Measurements from ENCODE around the gene DYNC1H1. TPM values are rescaled to one million over a fixed set of nuclear protein-coding genes. Genes with fewer than 3 reads are reported as not detected.

The DYNC1H1 gene
- polyA plus RNA-seq (ENCODE audit: insufficient read length in 4 of 4) = 100 to 1,000 TPM; 313 to 380 (median 338) TPM

DNA sequence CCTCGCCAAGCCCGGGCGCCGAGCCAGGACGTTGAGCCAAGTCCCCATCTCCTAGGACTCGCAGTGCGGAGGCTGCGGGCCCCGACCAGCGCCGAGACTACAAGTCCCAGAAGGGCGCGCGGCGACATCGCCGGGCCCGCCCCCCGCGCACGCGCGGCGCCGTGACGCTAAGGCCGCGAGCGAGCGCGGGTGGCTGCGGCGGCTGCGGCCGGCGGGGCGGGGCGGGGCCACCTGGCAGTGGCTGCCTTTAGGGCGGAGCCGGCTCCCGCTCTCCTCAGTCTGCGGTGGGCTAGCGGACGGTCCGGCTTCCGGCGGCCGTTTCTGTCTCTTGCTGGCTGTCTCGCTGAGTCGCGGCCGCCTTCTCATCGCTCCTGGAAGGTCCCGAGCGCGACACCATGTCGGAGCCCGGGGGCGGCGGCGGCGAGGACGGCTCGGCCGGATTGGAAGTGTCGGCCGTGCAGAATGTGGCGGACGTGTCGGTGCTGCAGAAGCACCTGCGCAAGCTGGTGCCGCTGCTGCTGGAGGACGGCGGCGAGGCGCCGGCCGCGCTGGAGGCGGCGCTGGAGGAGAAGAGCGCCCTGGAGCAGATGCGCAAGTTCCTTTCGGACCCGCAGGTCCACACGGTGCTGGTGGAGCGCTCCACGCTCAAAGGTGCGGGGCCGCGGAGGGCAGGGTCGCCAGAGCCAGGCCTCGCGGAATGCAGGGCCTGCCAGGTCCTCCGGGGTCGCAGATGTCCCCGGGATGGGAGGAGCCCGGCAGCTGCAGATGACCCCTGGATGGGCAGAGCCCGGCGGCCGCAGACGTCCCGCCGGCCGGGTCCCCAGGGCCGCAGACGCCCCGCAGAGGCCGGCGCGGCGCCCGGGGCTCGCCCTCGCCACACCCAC lies at the start of gene DYNC1H1:
Gene DYNC1H1 (plus strand): TSS at position 277 of the 884 bp plus-strand sequence. CDS start 119 bp downstream, at position 396.
- peak; percentile 68 to 85 (median 82) for DNase-seq (ENCODE audit: low read depth in 4 of 4, low spot score in 3 of 4)

DNA sequence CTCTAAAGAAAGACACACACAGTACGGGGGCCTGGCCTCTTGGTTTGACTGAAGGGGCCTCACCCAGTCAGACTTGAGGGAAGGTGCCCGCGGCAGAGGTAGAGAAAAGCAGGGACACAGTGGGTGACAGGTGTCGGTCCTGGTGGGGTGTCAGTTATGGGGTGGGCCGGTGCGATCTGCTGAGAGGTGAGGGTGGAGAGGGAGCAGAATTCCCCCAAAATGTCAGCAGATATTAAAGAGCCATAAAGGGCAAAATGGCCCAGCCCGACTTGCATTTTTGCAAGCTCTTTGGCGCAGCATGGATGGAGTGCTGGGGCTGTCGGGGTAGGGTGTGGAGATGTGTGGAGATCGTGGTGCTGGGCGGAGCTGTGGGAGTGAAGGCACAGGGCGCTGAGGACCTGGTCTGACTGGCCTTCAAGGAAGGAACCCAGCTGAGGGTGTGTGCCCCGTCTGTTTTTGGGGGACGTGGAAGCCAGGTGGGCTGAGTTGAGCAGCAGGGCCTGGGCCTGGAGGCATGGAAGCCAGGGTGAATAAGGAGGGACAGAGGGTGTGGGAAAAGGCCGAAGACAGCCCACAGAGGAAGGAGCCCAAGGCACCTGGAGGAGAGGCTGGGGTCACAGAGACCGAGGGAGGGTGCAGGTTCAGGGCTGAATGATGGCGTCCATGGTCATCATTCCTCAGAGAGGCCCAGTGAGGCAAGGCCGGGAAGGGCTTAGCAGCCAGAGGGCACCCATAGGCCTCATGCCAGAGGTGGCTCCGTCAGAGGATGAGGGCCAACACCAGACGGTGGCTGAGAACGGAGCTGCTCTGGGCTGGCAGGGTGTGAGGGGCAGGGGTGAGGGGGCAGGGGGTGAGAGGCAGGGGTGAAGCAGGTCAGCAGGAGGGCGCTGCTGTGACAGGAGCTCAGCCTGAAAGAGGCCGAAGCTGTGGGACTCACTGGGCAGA lies 48.2 kb upstream of the DYNC1H1 start:
- no peak for DNase-seq (ENCODE audit: low read depth in 4 of 4, low spot score in 3 of 4)

DNA sequence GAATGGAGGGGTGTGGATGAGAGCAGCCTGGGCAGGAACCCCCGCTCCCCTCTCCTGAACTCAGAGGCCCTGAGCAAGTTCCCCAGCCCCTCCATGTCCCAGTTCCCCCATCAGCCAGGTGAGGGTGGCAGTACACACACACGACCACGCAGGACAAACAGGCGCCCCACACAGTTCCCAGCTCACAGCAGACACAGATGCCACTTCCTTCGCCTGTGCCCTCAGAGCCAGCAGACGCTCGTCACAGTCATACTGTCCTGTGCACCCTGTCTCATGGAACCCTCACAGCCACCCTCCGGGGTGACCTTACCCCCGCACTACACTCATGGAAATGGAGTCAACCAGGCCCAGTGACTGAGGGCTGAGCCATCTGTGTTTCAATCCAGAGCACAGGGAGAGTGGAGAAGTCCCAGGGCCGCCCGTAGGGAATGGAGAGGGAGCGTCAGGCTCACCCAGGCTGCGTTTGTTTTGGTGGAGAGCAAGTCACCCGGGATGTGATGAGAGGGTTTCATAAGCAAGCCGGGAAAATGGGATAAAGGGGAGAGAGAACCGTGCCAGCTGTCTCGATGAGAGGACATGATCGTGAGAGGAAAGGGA lies 47.5 kb upstream of the DYNC1H1 start:
- no peak for DNase-seq (ENCODE audit: low read depth in 4 of 4, low spot score in 3 of 4)

DNA sequence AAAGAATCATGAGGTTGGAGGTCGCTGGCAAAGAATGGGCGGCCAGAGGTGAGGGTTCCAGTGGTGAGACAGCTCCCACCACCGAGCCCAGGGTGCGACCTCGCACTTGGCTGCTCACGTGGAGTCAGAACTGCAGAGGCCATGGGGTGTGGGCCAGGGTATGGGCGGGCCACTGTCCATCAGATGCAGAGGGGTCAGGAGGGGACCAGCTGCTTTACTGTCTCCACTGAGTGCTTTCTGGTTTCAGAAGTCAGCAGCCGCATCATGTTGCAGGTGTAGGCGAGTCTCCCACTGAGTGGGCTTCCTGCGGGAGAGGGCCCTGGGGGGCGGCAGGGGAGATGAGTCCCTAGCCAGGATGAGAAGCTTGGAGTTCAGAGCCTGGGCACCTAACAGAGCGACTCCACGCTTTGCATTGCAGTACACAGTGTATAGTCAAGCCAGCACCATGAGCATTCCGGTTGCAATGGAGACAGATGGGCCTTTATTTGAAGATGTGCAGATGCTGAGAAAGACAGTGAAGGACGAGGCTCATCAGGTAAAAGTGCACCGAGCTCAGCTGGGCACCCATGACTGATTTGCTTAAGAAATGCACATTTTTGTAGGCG lies 46.9 kb upstream of the DYNC1H1 start:
- DNase-seq (ENCODE audit: low read depth in 4 of 4, low spot score in 3 of 4) = no peak

DNA sequence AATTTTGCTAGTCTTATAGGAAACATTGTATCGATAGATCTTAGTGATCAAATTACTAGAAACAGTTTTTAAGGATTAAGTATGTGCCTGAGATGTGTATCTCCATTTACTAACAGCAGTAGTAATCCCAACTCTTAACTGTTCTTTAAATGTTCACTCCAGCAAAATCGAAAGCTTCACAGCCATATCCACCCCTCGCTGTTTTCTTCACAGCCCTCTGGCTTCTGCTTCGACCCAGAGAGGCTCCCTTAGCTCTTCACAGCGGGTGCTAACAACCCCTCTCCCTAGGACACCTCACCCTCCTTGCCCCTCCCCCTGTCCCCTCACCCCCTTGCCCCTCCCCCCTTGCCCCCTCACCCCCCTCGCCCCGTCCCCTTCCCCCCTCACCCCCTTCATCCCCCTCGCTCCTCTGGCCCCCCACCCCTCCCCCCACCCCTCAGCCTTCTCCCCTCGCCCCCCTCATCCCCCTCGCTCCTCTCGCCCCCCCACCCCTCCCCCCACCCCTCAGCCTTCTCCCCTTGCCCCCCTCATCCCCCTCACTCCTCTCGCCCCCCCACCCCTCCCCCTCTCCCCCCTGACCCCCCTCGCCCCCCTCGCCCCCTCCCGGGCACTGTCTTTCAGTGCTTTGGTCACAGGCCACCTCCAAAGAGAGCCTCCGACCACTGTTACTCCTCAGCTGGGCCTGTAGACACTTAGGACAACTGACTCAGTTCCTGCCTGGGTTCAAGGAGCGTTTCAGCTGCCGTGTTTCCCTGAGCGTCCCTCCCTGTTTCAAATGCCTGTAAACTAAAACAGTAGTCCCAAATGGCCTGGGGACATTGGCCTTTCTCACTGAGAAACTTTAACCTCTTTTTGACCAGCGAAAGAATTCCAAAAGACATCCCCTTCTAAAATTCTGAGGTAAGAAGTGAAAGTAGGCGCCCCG lies 46.0 kb upstream of the DYNC1H1 start:
- no peak for DNase-seq (ENCODE audit: low read depth in 4 of 4, low spot score in 3 of 4)

DNA sequence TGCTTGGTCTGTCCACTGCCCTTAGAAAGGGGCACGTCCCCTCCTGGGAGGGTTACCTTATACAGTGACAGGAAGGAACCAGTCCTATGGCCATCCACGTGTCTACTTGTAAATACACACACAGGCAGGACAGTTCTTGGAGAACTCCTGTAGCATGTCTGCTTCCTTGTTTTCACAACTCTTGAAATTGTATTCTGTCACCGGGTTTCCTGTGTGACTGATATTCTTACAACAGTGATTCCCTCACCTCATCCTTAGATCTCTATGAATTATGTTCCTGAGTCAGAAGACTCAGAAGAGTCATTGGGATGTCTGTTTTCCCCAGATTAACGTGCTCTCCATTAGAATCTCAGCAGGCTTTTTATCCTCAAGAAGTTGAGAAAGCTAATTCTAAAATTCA lies 44.1 kb upstream of the DYNC1H1 start:
- DNase-seq (ENCODE audit: low read depth in 4 of 4, low spot score in 3 of 4) = no peak

DNA sequence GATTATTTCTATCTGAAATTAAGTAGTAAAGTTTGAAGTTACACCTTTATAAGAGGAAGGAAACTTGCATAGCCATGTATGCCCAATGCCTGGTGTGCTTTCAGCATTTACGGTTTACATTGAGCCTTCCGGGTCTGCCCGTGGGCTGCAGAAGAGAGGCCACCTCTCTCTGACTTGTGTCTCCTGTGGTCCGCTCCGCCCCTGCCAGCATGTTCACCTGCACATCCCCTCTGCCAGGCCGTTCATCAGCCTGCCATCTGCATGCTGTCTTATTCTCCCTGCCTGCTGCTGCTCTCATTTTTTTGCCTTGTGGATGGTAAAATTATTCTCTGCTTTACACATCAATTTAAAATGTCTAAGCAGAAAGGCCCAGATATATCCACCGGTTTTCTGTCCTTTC lies 41.5 kb upstream of the DYNC1H1 start:
- DNase-seq (ENCODE audit: low read depth in 4 of 4, low spot score in 3 of 4) = no peak

DNA sequence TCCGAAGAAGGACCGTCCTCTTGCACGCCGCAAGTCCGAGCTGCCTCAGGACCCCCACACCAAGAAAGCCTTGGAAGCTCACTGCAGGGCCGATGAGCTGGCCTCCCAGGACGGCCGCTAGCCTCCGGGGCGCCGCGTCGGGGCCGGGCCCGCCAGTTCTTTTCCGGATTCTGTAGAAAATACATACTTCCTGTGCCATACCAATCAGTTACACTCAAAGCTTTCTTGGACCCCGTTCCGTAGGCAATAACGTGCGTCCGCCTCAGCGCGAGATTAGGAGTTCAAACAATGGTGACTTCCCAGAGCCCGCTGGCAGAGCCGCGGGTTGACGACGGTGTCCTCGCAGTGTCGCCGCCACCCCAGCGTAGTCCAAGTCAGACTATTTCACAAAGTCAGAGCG lies 39.2 kb upstream of the DYNC1H1 start:
- DNase-seq (ENCODE audit: low read depth in 4 of 4, low spot score in 3 of 4) = no peak

DNA sequence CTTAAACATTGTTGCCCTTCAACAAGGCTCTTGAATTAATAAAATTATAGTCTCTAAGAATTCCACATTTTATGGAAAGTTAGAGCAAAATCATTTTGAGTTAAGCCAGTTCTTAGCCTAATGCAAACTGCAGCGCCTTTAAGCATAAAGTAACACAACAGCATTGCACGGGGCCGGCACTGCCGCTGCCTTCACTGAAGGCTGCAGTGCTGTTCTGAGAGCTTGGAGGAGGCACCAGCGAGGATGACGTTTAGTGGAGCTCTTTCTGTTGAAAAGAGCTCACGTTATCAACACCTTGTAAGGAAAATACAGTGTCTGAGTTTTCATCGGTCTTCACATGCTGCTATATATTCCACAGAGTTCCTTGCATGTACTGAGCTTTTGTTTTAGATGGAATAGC lies 38.3 kb upstream of the DYNC1H1 start:
- no peak for DNase-seq (ENCODE audit: low read depth in 4 of 4, low spot score in 3 of 4)

DNA sequence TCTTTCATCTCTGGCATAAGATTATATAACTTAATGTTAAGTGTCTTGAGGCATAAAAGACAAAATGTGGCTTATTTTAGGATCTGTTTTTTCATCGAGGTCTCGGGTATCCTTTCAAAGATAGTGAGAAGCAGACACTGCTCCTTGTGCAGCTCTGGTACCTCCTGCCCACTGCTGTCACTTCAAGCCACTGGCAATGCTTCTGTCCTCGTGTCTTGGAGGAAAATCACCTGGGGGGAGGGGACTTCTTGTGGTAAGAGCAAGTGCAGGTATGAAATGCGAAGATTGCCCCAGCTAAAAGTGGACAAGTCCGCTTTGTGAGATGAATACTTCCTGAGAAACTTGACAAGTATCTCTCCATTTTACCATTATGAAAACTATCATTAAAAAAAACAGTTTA lies 37.8 kb upstream of the DYNC1H1 start:
- DNase-seq (ENCODE audit: low read depth in 4 of 4, low spot score in 3 of 4) = no peak

DNA sequence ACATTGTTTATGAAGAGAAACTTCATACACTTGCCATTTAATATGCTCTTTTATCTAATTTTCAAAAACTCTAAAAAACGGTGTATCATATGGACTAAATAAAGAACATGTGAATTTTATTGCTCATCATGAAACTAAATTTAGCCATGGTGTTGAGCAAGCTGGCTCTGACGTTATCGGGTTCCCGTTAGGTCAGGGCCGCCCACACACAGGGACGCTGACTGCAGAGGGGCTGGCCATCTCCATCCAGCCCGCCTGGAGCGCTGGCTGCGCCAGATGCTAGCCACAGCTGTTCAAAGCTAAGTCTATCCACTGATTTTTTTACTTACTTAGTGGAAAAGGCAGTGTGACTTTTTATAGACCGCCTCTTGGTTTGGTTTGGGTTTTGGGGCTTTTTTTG lies 36.5 kb upstream of the DYNC1H1 start:
- DNase-seq (ENCODE audit: low read depth in 4 of 4, low spot score in 3 of 4) = peak in 1 of 4 donors; percentile 32

DNA sequence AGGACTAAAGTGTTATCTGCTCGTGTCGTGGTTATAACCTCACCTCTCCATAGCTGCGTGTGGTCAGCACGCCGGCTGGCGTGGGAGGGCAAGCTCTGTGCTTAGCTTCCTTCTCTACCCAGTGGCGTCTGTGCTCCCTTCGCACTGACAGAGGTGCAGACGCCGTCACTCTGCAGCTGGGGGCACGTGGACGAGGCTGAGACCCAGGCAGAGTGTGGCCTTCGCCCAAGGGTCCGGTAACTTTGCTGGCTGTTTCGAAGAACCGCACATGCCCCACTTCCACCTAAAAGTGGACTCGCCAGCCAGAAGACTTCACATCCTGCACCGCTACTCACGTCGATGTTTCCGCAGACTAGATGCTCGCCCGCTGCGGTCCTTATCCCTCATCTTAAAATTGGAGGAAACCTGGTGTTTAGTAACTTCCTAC lies 35.9 kb upstream of the DYNC1H1 start:
- DNase-seq (ENCODE audit: low read depth in 4 of 4, low spot score in 3 of 4) = no peak

DNA sequence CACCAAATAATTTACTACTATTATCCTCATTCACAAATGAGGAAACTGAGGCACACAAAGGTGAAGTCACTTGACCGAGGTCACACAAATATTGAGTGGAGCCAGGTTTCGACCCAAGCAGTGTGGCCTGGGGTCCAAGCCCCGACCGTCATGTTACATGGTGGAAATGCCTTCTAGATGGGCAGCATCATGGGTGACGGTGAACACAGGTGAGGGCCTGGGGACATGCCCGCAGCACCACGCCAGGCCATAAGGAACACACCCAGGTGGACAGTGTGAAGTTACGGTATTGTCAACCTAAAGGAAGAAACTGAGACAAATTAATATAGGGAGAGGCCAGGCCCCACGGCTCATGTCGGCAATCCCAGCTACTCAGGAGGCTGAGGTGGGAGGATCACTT lies 35.3 kb upstream of the DYNC1H1 start:
- no peak for DNase-seq (ENCODE audit: low read depth in 4 of 4, low spot score in 3 of 4)

DNA sequence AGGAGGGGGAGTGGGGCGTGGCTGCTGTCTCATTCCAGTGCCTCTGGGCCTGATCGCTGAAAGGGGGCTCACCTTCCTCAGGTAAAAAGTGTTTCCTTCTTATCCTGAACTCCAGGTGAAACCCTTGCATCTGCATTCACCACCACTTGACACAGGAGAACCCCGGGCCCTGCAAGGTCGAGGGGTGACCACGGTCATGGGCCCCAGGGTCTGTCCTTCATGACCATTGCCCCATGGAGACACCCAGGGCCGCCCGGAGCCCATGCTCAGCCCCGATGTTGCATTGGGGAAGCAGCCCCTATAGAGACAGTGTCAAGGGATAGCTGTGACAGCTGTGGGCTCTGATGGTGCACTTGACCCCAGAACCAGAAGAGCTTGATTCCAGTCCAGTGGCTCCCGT lies 34.4 kb upstream of the DYNC1H1 start:
- no peak for DNase-seq (ENCODE audit: low read depth in 4 of 4, low spot score in 3 of 4)

DNA sequence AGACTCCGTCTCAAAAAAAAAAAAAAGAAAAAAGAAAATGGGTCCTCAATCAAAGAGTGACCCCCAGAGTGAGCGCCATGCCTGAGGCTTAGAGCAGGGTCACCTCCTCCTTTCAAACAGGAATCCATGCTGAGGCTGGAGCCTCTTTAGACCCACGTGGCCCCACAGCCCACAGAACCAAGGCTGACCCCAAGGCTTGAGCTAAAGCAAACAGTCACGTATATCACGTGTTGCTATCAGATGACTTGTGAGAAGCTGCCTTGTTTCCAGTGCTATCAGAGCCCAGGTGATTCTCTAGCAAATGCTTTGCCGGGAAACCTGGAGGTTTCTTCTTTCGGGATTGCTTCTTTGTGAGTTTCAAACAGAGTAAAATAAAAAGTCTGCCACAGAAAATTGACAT lies 31.7 kb upstream of the DYNC1H1 start:
- no peak for DNase-seq (ENCODE audit: low read depth in 4 of 4, low spot score in 3 of 4)

DNA sequence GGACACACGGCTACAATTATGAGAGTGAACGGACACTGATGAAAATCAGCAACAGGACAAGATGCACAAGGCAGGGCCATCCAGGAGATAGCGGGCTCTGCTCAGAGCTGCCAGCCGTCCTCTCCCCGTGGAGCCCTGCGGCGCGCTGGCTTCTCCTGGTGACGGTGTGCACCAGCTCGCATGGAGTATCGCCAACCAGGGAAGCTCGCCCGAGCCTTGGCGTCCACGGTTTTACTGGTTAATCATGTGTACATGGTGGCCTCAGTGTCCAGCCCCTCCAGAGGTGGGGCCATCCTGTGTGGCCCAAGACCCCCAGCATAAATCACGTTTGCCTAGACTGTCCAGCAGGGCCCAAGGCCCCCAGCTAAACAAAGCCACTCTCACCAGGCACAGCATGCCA lies 31.2 kb upstream of the DYNC1H1 start:
- no peak for DNase-seq (ENCODE audit: low read depth in 4 of 4, low spot score in 3 of 4)

DNA sequence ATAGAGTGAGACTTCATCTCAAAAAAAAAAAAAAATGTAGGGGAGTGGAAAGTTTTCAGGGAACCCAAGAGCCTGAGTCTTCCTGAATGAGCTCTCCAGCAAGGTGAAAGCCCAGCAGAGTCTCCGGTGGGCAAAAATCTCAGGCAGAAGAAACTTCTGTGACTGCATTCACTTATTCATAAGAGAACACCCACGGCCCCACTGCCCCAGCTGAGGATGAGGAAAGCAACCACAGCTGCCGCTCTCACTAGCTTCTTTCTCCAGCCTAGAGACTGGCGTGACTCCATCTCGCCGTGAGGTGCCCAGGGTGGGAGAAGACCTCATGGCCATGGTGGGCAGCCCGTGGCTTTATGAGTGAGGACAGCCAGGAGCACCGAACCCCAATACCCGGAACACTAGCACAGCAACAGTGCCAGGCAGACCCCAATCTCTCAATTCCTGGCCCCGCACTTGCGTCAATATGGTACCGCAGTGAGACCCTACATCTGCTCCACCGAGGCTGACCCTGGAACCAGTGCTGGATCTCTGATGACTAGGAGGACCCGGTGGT lies 29.7 kb upstream of the DYNC1H1 start:
- no peak for DNase-seq (ENCODE audit: low read depth in 4 of 4, low spot score in 3 of 4)

DNA sequence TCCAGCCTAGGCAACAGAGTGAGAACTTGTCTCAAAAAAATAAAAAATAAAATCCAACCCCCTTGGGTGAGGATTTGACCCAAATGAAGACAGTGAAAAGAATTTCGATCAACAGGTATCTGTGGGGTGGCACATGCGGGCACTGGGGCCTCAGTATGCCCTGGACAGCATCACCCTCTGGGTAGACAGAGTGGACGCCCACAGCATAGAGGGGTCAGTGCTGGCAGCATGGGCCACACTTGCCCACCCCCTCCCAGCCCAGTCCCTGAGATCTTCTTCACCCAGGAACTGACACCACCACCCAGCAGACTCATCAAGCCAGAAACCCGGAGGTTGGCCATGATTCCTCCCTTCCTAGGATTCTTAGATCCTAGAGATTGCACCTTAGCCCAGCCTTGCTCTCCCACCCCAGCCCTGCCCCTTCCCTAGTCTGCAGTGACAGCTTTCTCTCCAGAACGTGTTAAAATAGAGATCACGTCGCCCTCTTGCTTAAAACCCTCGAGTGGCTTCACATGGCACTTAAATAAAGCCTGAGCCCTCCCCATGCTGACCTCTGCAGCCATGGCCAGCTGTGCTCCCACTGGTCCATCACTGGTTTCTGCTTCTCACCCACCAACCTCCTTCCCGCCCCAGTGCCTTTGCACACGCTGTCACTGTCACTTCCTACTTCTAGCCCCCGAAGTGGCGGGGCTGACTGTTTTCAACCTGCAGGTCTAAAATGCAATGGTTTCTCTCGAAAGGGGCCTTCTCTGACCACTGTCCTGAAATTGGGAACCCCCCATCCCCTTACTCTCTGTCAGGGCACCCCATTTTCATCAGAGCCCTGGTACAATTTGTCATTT lies 26.2 kb upstream of the DYNC1H1 start:
- DNase-seq (ENCODE audit: low read depth in 4 of 4, low spot score in 3 of 4) = no peak
